Measurements from ENCODE around the gene COL13A1.

GRCh38 chr10:69895759-69896158, 94.1 kb downstream of the COL13A1 start:
- TF ChIP-seq CTCF (IDR thresholded peaks at IDR 0.05) (no peak), POLR2A (IDR thresholded peaks at IDR 0.05) (no peak)

Measured in esophagus squamous epithelium (tissue), 4 donors.